ENCODE measurements around the gene LMX1B.

GRCh38 chr9:126646162-126646561, 32.4 kb downstream of the LMX1B start:
- no peak for TF ChIP-seq CTCF (conservative IDR thresholded peaks at IDR 0.05; ENCODE audit: low read depth, low read length)
- TF ChIP-seq EZH2 (IDR thresholded peaks at IDR 0.05; ENCODE audit: borderline replicate concordance, low read depth, low read length, poor library complexity, severe bottlenecking) = no peak
